GM23338 (cell line): ENCODE measurements around the gene ROGDI. TPM values are rescaled to one million over a fixed set of nuclear protein-coding genes. Genes with fewer than 3 reads are reported as not detected.

Experiments
- ATAC-seq: fragments of 200-7000 bp; cut with Tn5 transposase; 3 replicates; pipeline ENCODE4 v1.9.1; 2020
- DNase-seq: peaks from one replicate; pipeline ENCODE4 v3.0.0-alpha.2; 2015; ENCODE audit warnings: low spot score
- H2AFZ ChIP-seq: fragments of 200-600 bp; sonication (generic); 2 replicates; pipeline ENCODE4 v1.8.0; 2016; ENCODE audit warnings: antibody characterized with exemption, mild to moderate bottlenecking, moderate library complexity
- H3F3A ChIP-seq: fragments of 200-600 bp; sonication (generic); replicated peaks from 2 replicates; pipeline ENCODE4 v1.8.0; 2017; ENCODE audit warnings: antibody characterized with exemption, mixed run types, low read depth
- H3K27ac ChIP-seq: fragments of 200-600 bp; sonication (generic); 2 replicates; pipeline ENCODE4 v1.6.1; 2016; ENCODE audit warnings: low read depth
- H3K27me3 ChIP-seq: fragments of 200-600 bp; sonication (generic); 2 replicates; pipeline ENCODE4 v1.8.0; 2016; ENCODE audit warnings: mild to moderate bottlenecking, mixed run types, moderate library complexity; ENCODE audit not compliant: insufficient read depth
- H3K36me3 ChIP-seq: fragments of 200-600 bp; sonication (generic); 2 replicates; pipeline ENCODE4 v1.8.0; 2016; ENCODE audit warnings: mild to moderate bottlenecking; ENCODE audit not compliant: insufficient read depth
- H3K4me1 ChIP-seq: fragments of 200-600 bp; sonication (generic); 2 replicates; pipeline ENCODE4 v1.8.0; 2016; ENCODE audit warnings: mild to moderate bottlenecking, moderate library complexity; ENCODE audit not compliant: insufficient read depth
- H3K4me2 ChIP-seq: fragments of 200-600 bp; sonication (generic); 2 replicates; pipeline ENCODE4 v1.7.1; 2017; ENCODE audit warnings: mixed run types
- H3K4me3 ChIP-seq: fragments of 200-600 bp; sonication (generic); 2 replicates; pipeline ENCODE4 v1.6.1; 2016; ENCODE audit warnings: mixed run types
- H3K79me2 ChIP-seq: fragments of 200-600 bp; sonication (generic); replicated peaks from 2 replicates; pipeline ENCODE4 v1.8.0; 2017; ENCODE audit warnings: mild to moderate bottlenecking; ENCODE audit not compliant: insufficient read depth
- H3K9me2 ChIP-seq: fragments of 200-600 bp; sonication (generic); 2 replicates; pipeline ENCODE4 v1.8.0; 2017; ENCODE audit not compliant: insufficient read depth
- H4K20me1 ChIP-seq: fragments of 200-600 bp; sonication (generic); replicated peaks from 2 replicates; pipeline ENCODE4 v1.8.0; 2017; ENCODE audit warnings: mild to moderate bottlenecking; ENCODE audit not compliant: insufficient read depth
- H3K27ac Mint-ChIP-seq: 2 replicates; pipeline ENCODE4 v1.8.0; 2020; ENCODE audit warnings: inconsistent platforms, mild to moderate bottlenecking, moderate library complexity, mixed read lengths
- H3K27me3 Mint-ChIP-seq: 3 replicates; pipeline ENCODE4 v1.8.0; 2022; ENCODE audit warnings: low read depth, mild to moderate bottlenecking, moderate library complexity, mixed read lengths, inconsistent platforms; ENCODE audit not compliant: insufficient read depth, poor library complexity
- H3K36me3 Mint-ChIP-seq: 3 replicates; pipeline ENCODE4 v1.8.0; 2021; ENCODE audit warnings: low read depth, mild to moderate bottlenecking, inconsistent platforms, moderate library complexity, mixed read lengths
- H3K4me1 Mint-ChIP-seq: 3 replicates; pipeline ENCODE4 v1.8.0; 2020; ENCODE audit warnings: mild to moderate bottlenecking, inconsistent platforms, mixed read lengths
- H3K4me3 Mint-ChIP-seq: 3 replicates; pipeline ENCODE4 v1.8.0; 2021; ENCODE audit warnings: moderate library complexity, mild to moderate bottlenecking, inconsistent platforms, mixed read lengths
- H3K9me3 Mint-ChIP-seq: 3 replicates; pipeline ENCODE4 v1.8.0; 2020; ENCODE audit warnings: moderate library complexity, mild to moderate bottlenecking, inconsistent platforms, mixed read lengths
- EZH2phosphoT487 ChIP-seq: fragments of 200-600 bp; sonication (generic); IDR thresholded peaks from one replicate; pipeline ENCODE4 v1.8.1; 2018; ENCODE audit warnings: antibody characterized with exemption; ENCODE audit not compliant: unreplicated experiment
- JUNB ChIP-seq: IDR thresholded peaks from one replicate; pipeline ENCODE4 v1.6.1; 2016; ENCODE audit warnings: antibody characterized with exemption; ENCODE audit not compliant: unreplicated experiment
- POLR2AphosphoS5 ChIP-seq: IDR thresholded peaks from 2 replicates; pipeline ENCODE4 v1.6.1; 2016; ENCODE audit warnings: antibody characterized with exemption, low read depth
- STAT1 ChIP-seq: IDR thresholded peaks from one replicate; pipeline ENCODE4 v1.6.1; 2016; ENCODE audit warnings: antibody characterized with exemption; ENCODE audit not compliant: unreplicated experiment
- ZNF331 ChIP-seq: fragments of 250-450 bp; sonication (Bioruptor Pico); IDR thresholded peaks from 2 replicates; pipeline ENCODE4 v1.5.0; 2020; ENCODE audit warnings: low read depth, mild to moderate bottlenecking, moderate library complexity
- polyA plus RNA-seq: library from polyadenylated mRNA; unstranded; fragments of >200 nt; fragmentation: Nextera tagmentation; extraction: Ambion mirVana; gene quantifications from 2 replicates; pipeline ENCODE4 v1.2.1, GENCODE V29; 2016
- total RNA-seq: library from RNA; depleted of rRNA; stranded (reverse); fragments of >200 nt; shearing (Covaris generic); gene quantifications from 2 replicates; pipeline ENCODE4 v1.2.3, GENCODE V29; 2014
- TF ChIP-seq, protein P1 (sequence below): fragments of 250-450 bp; sonication (Bioruptor Pico); IDR thresholded peaks from 2 replicates; pipeline ENCODE4 v1.5.0; 2020; ENCODE audit warnings: mild to moderate bottlenecking, moderate library complexity
- TF ChIP-seq, protein P2 (sequence below): IDR thresholded peaks from one replicate; pipeline ENCODE4 v1.6.1; 2018; ENCODE audit warnings: antibody characterized with exemption; ENCODE audit not compliant: unreplicated experiment
- TF ChIP-seq, protein P3 (sequence below): IDR thresholded peaks from 2 replicates; pipeline ENCODE4 v1.6.1; 2016; ENCODE audit warnings: antibody characterized with exemption

ROGDI gene
- total and polyA plus RNA-seq, 2 experiments from 2014 or later, result 30.3 to 38.8 TPM

DNA sequence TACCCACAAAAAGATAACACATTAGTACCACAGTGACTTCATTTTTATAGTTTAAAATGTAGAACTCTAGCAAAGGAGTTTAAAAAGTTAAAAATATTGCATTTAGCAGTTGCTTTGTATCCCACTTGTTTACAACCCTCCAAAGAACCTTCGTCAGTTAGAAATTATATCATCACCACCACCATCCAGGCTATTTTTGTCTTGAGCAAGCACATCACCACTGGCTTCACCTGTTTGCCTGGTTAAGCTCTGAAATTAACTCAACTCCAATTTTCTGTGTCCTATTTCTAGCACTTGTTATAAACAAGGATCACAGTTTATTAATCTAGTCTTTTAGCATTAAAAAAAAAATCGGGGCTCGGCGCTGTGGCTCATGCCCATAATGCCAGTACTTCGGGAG is 38.6 kb upstream of the ROGDI start (continued):
- TF ChIP-seq, protein P1, sequence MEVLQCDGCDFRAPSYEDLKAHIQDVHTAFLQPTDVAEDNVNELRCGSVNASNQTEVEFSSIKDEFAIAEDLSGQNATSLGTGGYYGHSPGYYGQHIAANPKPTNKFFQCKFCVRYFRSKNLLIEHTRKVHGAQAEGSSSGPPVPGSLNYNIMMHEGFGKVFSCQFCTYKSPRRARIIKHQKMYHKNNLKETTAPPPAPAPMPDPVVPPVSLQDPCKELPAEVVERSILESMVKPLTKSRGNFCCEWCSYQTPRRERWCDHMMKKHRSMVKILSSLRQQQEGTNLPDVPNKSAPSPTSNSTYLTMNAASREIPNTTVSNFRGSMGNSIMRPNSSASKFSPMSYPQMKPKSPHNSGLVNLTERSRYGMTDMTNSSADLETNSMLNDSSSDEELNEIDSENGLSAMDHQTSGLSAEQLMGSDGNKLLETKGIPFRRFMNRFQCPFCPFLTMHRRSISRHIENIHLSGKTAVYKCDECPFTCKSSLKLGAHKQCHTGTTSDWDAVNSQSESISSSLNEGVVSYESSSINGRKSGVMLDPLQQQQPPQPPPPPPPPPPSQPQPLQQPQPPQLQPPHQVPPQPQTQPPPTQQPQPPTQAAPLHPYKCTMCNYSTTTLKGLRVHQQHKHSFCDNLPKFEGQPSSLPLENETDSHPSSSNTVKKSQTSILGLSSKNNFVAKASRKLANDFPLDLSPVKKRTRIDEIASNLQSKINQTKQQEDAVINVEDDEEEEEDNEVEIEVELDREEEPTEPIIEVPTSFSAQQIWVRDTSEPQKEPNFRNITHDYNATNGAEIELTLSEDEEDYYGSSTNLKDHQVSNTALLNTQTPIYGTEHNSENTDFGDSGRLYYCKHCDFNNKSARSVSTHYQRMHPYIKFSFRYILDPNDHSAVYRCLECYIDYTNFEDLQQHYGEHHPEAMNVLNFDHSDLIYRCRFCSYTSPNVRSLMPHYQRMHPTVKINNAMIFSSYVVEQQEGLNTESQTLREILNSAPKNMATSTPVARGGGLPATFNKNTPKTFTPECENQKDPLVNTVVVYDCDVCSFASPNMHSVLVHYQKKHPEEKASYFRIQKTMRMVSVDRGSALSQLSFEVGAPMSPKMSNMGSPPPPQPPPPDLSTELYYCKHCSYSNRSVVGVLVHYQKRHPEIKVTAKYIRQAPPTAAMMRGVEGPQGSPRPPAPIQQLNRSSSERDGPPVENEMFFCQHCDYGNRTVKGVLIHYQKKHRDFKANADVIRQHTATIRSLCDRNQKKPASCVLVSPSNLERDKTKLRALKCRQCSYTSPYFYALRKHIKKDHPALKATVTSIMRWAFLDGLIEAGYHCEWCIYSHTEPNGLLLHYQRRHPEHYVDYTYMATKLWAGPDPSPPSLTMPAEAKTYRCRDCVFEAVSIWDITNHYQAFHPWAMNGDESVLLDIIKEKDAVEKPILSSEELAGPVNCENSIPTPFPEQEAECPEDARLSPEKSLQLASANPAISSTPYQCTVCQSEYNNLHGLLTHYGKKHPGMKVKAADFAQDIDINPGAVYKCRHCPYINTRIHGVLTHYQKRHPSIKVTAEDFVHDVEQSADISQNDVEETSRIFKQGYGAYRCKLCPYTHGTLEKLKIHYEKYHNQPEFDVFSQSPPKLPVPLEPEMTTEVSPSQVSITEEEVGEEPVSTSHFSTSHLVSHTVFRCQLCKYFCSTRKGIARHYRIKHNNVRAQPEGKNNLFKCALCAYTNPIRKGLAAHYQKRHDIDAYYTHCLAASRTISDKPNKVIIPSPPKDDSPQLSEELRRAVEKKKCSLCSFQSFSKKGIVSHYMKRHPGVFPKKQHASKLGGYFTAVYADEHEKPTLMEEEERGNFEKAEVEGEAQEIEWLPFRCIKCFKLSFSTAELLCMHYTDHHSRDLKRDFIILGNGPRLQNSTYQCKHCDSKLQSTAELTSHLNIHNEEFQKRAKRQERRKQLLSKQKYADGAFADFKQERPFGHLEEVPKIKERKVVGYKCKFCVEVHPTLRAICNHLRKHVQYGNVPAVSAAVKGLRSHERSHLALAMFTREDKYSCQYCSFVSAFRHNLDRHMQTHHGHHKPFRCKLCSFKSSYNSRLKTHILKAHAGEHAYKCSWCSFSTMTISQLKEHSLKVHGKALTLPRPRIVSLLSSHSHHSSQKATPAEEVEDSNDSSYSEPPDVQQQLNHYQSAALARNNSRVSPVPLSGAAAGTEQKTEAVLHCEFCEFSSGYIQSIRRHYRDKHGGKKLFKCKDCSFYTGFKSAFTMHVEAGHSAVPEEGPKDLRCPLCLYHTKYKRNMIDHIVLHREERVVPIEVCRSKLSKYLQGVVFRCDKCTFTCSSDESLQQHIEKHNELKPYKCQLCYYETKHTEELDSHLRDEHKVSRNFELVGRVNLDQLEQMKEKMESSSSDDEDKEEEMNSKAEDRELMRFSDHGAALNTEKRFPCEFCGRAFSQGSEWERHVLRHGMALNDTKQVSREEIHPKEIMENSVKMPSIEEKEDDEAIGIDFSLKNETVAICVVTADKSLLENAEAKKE (CRISPR knock-in tag), result no peak
- TF ChIP-seq, protein P2, sequence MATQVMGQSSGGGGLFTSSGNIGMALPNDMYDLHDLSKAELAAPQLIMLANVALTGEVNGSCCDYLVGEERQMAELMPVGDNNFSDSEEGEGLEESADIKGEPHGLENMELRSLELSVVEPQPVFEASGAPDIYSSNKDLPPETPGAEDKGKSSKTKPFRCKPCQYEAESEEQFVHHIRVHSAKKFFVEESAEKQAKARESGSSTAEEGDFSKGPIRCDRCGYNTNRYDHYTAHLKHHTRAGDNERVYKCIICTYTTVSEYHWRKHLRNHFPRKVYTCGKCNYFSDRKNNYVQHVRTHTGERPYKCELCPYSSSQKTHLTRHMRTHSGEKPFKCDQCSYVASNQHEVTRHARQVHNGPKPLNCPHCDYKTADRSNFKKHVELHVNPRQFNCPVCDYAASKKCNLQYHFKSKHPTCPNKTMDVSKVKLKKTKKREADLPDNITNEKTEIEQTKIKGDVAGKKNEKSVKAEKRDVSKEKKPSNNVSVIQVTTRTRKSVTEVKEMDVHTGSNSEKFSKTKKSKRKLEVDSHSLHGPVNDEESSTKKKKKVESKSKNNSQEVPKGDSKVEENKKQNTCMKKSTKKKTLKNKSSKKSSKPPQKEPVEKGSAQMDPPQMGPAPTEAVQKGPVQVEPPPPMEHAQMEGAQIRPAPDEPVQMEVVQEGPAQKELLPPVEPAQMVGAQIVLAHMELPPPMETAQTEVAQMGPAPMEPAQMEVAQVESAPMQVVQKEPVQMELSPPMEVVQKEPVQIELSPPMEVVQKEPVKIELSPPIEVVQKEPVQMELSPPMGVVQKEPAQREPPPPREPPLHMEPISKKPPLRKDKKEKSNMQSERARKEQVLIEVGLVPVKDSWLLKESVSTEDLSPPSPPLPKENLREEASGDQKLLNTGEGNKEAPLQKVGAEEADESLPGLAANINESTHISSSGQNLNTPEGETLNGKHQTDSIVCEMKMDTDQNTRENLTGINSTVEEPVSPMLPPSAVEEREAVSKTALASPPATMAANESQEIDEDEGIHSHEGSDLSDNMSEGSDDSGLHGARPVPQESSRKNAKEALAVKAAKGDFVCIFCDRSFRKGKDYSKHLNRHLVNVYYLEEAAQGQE, result no peak
- TF ChIP-seq STAT1 (no peak), ZNF331 (CRISPR knock-in tag) (no peak), EZH2phosphoT487 (no peak), POLR2AphosphoS5 (no peak)

DNA sequence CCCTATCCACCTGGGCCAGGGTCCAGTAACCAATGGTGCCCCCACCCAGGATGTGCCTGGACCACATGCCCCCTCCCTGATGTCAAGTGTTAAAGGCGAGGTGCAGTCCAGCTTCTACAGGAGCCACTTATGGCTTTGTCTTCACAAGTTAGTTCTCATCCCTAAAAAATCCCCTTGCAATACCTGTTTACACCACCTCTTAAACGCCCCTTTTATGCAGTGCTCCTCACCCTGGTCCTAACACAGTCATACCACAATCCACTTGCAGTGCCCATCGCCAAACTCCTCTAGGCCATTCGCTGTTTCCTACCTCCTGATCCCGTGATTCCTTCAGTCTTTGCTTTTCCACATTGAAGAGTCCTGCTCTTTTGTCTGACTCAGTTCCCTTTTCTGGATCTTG is 37.5 kb upstream of the ROGDI start:
- Mint-ChIP-seq H3K27ac (no peak overlapping the region), H3K4me1 (no peaks in the 10 kb centered on the region), H3K27me3 (peaks cover 2% of the 10 kb centered on the region), H3K4me3 (no peak overlapping the region), H3K36me3 (peaks cover 76% of the 10 kb centered on the region), H3K9me3 (no peaks in the 10 kb centered on the region)
- Histone ChIP-seq H2AFZ (no peak overlapping the region), H3K27ac (no peak overlapping the region), H3K4me1 (no peaks in the 10 kb centered on the region), H3K79me2 (peaks cover 34% of the 10 kb centered on the region), H3K4me3 (no peak overlapping the region), H3K36me3 (peaks cover 53% of the 10 kb centered on the region), H3F3A (peaks cover 17% of the 10 kb centered on the region; the same call in 1 of the 2 replicates), H3K9me2 (no peaks in the 10 kb centered on the region), H4K20me1 (peaks cover 25% of the 10 kb centered on the region), H3K4me2 (no peak overlapping the region), H3K27me3 (no peaks in the 10 kb centered on the region)
- no peak for ATAC-seq
- peak; percentile 8 for DNase-seq
- TF ChIP-seq EZH2phosphoT487 (no peak), JUNB (no peak)
- TF ChIP-seq, protein P2, result no peak
- TF ChIP-seq, protein P3, sequence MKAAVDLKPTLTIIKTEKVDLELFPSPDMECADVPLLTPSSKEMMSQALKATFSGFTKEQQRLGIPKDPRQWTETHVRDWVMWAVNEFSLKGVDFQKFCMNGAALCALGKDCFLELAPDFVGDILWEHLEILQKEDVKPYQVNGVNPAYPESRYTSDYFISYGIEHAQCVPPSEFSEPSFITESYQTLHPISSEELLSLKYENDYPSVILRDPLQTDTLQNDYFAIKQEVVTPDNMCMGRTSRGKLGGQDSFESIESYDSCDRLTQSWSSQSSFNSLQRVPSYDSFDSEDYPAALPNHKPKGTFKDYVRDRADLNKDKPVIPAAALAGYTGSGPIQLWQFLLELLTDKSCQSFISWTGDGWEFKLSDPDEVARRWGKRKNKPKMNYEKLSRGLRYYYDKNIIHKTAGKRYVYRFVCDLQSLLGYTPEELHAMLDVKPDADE, result no peak
